Panc1 (cell line): Measurements from ENCODE around the gene DLK2. TPM values are rescaled to one million over a fixed set of nuclear protein-coding genes. Genes with fewer than 3 reads are reported as not detected.

Experiments
- ATAC-seq: fragments of 200-7000 bp; cut with Tn5 transposase; 2 replicates; pipeline ENCODE4 v1.9.1; 2020; ENCODE audit warnings: mild to moderate bottlenecking, moderate library complexity
- BruUV-seq: library from RNA; stranded (reverse); fragments of 400-500 nt; replicated peaks from 2 replicates; lab custom pipeline; 2021; lab: Mats Ljungman, UMichigan
- CTCF ChIA-PET: fragments of 300-600 bp; sonication (Branson Sonifier 250); formaldehyde crosslinking; loops from one replicate; lab custom pipeline; 2022; ENCODE audit warnings: antibody characterized with exemption; lab: Charles Lee
- POLR2A ChIA-PET: fragments of 300-600 bp; sonication (Branson Sonifier 250); formaldehyde crosslinking; loops from one replicate; lab custom pipeline; 2022; ENCODE audit warnings: antibody characterized with exemption; lab: Charles Lee
- DNase-seq: peaks from one replicate; pipeline ENCODE4 v3.0.0-alpha.2; 2010; ENCODE audit warnings: low read depth, low spot score
- H3K27ac ChIP-seq: 2 replicates; pipeline ENCODE4 v1.5.1; 2011; ENCODE audit warnings: mild to moderate bottlenecking, low read length, inconsistent platforms
- H3K27me3 ChIP-seq: fragments of 200-500 bp; sonication (Bioruptor generic); 2 replicates; pipeline ENCODE4 v1.6.0; 2014; ENCODE audit warnings: low read length, inconsistent platforms; ENCODE audit not compliant: control insufficient read depth, insufficient read depth
- H3K36me3 ChIP-seq: fragments of 200-500 bp; sonication (Bioruptor generic); 2 replicates; pipeline ENCODE4 v1.5.1; 2014; ENCODE audit warnings: inconsistent platforms, mild to moderate bottlenecking, low read length, moderate library complexity; ENCODE audit not compliant: control insufficient read depth, insufficient read depth
- H3K4me1 ChIP-seq: 2 replicates; pipeline ENCODE4 v1.5.1; 2011; ENCODE audit warnings: inconsistent platforms, mild to moderate bottlenecking, low read length, moderate library complexity; ENCODE audit not compliant: control insufficient read depth, insufficient read depth
- H3K4me3 ChIP-seq, 2 experiments: 2 replicates each; pipeline ENCODE4 v1.5.1; 2011 to 2012; ENCODE audit warnings: low read depth in 2 of 2, low read length in 2 of 2, mild to moderate bottlenecking in 2 of 2, inconsistent platforms in 1 of 2, moderate library complexity in 1 of 2
- H3K9me3 ChIP-seq: fragments of 200-500 bp; sonication (Bioruptor generic); 2 replicates; pipeline ENCODE4 v1.5.1; 2014; ENCODE audit warnings: low read depth, mild to moderate bottlenecking, inconsistent platforms, low read length, moderate library complexity; ENCODE audit not compliant: control insufficient read depth, insufficient read depth
- POLR2AphosphoS5 ChIP-seq: IDR thresholded peaks from 2 replicates; pipeline ENCODE4 v1.6.1; 2012; ENCODE audit warnings: mild to moderate bottlenecking, low read depth, low read length, moderate library complexity
- SIN3A ChIP-seq: IDR thresholded peaks from 2 replicates; pipeline ENCODE4 v1.6.1; 2012; ENCODE audit warnings: low read depth, mild to moderate bottlenecking, low read length, moderate library complexity, borderline replicate concordance; ENCODE audit not compliant: insufficient read depth
- TCF7L2 ChIP-seq: IDR thresholded peaks from 2 replicates; pipeline ENCODE4 v1.6.1; 2011; ENCODE audit warnings: mild to moderate bottlenecking, low read depth, low read length, inconsistent platforms
- in situ Hi-C: cut with HindIII; loops from 2 replicates; pipeline ENCODE4 v1.10.0; 2016; ENCODE audit warnings: low sequenced_read_pairs, low pct_unique_long_range_greater_than_20kb
- intact Hi-C: fragments of 100-400 bp; cut with micrococcal nuclease; formaldehyde crosslinking; loops from one replicate; pipeline ENCODE4 v1.10.0; 2022; ENCODE audit not compliant: unreplicated experiment
- total RNA-seq: library from RNA; stranded (reverse); gene quantifications from one replicate; pipeline ENCODE4 v1.2.1, GENCODE V29; 2021; ENCODE audit not compliant: unreplicated experiment
- TF ChIP-seq, protein P1 (sequence below): fragments of 450-650 bp; IDR thresholded peaks from 2 replicates; pipeline ENCODE4 v1.5.1; 2017; ENCODE audit warnings: mild to moderate bottlenecking
- TF ChIP-seq, protein P2 (sequence below), 2 experiments: IDR thresholded peaks; 2 replicates each; pipeline ENCODE4 v1.6.1; 2011 to 2012; ENCODE audit warnings: low read depth in 2 of 2, control low read depth in 1 of 2, low read length in 1 of 2, mild to moderate bottlenecking in 1 of 2, moderate library complexity in 1 of 2; ENCODE audit not compliant: insufficient read depth in 1 of 2

DLK2 gene
- total RNA-seq, 1 experiment from 2014 or later, result 19.1 TPM

DNA sequence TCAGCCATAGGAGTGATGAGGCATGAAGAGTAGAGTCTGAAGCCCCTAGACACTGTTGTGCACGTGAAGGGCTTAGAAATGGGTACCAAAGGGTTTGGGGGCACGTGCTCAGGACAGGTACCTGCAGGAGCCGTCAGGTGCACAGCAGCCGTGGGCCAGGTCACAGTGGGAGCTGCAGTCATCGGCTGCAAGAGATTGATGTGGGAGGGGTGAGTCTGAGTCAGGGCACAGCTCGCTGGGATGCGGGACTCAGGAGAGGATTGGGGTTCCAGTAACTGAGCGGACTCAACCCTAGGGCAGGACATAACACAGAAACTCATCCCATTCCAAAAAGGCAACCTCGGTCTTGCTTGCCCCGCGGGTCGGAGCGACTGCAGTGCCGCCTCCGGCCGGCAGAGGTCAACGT, 1.1 kb downstream of the DLK2 start:
- in situ Hi-C loops (no loop called here), intact Hi-C loops (loop anchor here (2.0 kb wide), 1 partner anchor 53 kb away; no protein-coding TSS in a partner anchor)
- peaks cover 2% of the 10 kb centered on the region; the same call in 1 of the 2 replicates for H3K36me3 ChIP-seq
- H3K9me3 ChIP-seq, result no peaks in the 10 kb centered on the region
- peak overlapping the region; percentile 59 to 63 for H3K4me3 ChIP-seq
- TF ChIP-seq, protein P1, sequence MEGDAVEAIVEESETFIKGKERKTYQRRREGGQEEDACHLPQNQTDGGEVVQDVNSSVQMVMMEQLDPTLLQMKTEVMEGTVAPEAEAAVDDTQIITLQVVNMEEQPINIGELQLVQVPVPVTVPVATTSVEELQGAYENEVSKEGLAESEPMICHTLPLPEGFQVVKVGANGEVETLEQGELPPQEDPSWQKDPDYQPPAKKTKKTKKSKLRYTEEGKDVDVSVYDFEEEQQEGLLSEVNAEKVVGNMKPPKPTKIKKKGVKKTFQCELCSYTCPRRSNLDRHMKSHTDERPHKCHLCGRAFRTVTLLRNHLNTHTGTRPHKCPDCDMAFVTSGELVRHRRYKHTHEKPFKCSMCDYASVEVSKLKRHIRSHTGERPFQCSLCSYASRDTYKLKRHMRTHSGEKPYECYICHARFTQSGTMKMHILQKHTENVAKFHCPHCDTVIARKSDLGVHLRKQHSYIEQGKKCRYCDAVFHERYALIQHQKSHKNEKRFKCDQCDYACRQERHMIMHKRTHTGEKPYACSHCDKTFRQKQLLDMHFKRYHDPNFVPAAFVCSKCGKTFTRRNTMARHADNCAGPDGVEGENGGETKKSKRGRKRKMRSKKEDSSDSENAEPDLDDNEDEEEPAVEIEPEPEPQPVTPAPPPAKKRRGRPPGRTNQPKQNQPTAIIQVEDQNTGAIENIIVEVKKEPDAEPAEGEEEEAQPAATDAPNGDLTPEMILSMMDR, result peak; percentile 97
- TF ChIP-seq TCF7L2, result no peak
- DNase-seq, result no peak
- ChIA-PET CTCF (no interaction called here), POLR2A (no interaction called here)
- BruUV-seq, result no TSS peak
- H3K27ac ChIP-seq, result peak overlapping the region; percentile 23; the same call in 1 of the 2 replicates
- peak; percentile 9 for ATAC-seq
- no peaks in the 10 kb centered on the region for H3K27me3 ChIP-seq
- peaks cover 13% of the 10 kb centered on the region for H3K4me1 ChIP-seq

DNA sequence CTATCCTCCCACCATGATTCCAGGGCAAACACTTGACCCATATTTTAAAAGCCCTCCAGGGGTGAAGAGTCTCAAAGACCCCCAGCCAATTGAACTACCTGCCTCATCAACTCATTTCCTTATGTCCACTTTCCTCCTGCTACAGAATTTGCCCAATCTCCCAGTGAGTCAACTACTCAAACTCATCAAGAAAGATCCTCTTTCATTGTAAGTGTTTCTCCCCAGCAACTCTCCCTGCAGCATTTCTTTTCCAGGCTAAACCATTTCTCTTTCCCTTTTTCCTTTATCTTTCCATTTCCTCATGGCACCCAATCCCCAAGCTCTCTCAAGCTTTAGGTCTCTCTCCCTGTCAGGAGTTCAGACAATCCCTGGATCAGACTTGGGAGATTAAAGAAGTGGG, 1.5 kb downstream of the DLK2 start:
- DNase-seq (no peak), ATAC-seq (no peak)
- Histone ChIP-seq H3K4me3 (no peak overlapping the region; a peak in 1 of 4 replicates), H3K36me3 (peaks cover 2% of the 10 kb centered on the region; the same call in 1 of the 2 replicates), H3K4me1 (peaks cover 13% of the 10 kb centered on the region), H3K9me3 (no peaks in the 10 kb centered on the region), H3K27me3 (no peaks in the 10 kb centered on the region), H3K27ac (peak overlapping the region; percentile 23; the same call in 1 of the 2 replicates)
- intact Hi-C loops, result loop anchor here (2.0 kb wide), 1 partner anchor 53 kb away; no protein-coding TSS in a partner anchor
- BruUV-seq, result TSS peak; percentile 76
- TF ChIP-seq TCF7L2, result no peak
- POLR2A ChIA-PET, result no interaction called here
- CTCF ChIA-PET, result no interaction called here
- in situ Hi-C loops, result no loop called here

DNA sequence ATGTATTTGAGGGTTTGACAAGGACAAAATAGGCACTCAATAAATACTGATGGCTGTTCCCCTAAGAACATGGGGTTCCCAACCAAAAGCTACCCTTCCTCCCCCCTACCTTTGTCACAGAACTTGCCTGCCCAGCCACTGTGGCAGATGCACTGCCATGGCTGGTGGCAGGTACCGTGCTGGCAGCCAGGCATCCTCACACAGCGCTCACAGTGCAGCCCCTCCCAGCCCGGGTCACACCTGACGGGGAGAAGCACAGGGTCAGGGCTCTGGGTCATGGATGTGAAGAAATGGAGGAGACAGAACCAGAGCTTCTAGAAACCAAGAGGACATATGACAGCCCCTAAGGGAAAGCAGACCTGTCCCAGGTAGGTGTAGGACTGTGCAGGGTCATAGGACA, 2.5 kb downstream of the DLK2 start:
- Histone ChIP-seq H3K4me3 (no peak overlapping the region), H3K9me3 (no peaks in the 10 kb centered on the region), H3K27ac (no peak overlapping the region), H3K36me3 (peaks cover 2% of the 10 kb centered on the region; the same call in 1 of the 2 replicates), H3K27me3 (no peaks in the 10 kb centered on the region), H3K4me1 (peaks cover 13% of the 10 kb centered on the region)
- TF ChIP-seq TCF7L2 (no peak), POLR2AphosphoS5 (no peak), SIN3A (no peak)
- TF ChIP-seq, protein P1, result no peak
- TF ChIP-seq, protein P2, sequence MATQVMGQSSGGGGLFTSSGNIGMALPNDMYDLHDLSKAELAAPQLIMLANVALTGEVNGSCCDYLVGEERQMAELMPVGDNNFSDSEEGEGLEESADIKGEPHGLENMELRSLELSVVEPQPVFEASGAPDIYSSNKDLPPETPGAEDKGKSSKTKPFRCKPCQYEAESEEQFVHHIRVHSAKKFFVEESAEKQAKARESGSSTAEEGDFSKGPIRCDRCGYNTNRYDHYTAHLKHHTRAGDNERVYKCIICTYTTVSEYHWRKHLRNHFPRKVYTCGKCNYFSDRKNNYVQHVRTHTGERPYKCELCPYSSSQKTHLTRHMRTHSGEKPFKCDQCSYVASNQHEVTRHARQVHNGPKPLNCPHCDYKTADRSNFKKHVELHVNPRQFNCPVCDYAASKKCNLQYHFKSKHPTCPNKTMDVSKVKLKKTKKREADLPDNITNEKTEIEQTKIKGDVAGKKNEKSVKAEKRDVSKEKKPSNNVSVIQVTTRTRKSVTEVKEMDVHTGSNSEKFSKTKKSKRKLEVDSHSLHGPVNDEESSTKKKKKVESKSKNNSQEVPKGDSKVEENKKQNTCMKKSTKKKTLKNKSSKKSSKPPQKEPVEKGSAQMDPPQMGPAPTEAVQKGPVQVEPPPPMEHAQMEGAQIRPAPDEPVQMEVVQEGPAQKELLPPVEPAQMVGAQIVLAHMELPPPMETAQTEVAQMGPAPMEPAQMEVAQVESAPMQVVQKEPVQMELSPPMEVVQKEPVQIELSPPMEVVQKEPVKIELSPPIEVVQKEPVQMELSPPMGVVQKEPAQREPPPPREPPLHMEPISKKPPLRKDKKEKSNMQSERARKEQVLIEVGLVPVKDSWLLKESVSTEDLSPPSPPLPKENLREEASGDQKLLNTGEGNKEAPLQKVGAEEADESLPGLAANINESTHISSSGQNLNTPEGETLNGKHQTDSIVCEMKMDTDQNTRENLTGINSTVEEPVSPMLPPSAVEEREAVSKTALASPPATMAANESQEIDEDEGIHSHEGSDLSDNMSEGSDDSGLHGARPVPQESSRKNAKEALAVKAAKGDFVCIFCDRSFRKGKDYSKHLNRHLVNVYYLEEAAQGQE (IDR thresholded peaks at IDR 0.05; ENCODE audit: insufficient read depth in 1 of 2, low read depth in 2 of 2, low read length in 1 of 2), result no peak
- ChIA-PET CTCF (no interaction called here), POLR2A (interaction anchor here (0.6 kb wide), 1 partner anchor 481 kb away, joined by 6 read pairs; no protein-coding TSS in a partner anchor)
- BruUV-seq, result no TSS peak
- DNase-seq, result no peak
- in situ Hi-C loops, result no loop called here
- ATAC-seq, result no peak
- intact Hi-C loops, result no loop called here
